HG03108 (cell line): ENCODE measurements around the gene AGPAT2.
"Not testable (repeated sequence)": the region's sequence is repeated elsewhere in the genome, so short reads cannot be mapped to it uniquely, and the experiment has no call there.

Experiments
- ATAC-seq: cut with Tn5 transposase; IDR thresholded peaks from one replicate; pipeline ENCODE4 v1.9.1; 2021; ENCODE audit warnings: moderate library complexity; ENCODE audit not compliant: unreplicated experiment

AGPAT2 gene

DNA sequence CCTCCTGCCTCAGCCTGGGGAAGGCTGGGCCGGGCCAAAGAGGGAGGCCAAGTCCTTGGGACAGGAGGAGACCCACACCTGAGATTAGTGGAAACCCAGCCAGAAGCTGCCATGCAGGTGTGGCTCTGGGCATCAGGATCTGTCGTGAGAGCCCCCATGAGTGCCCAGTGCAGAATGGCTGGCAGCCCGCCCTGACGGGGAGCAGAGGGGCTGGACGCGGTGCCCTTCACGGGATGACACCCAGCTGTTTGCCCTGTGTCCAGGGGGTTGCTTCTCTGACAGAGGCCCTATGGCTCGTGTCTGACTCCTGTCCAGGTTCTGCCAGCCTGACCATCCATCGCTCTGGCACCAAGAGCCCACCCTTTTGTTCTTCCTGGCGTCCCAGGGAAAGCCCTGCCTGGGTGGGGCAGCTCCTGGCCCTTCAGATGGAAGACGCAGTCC, 33.7 kb upstream of the AGPAT2 start:
- no peak for ATAC-seq

DNA sequence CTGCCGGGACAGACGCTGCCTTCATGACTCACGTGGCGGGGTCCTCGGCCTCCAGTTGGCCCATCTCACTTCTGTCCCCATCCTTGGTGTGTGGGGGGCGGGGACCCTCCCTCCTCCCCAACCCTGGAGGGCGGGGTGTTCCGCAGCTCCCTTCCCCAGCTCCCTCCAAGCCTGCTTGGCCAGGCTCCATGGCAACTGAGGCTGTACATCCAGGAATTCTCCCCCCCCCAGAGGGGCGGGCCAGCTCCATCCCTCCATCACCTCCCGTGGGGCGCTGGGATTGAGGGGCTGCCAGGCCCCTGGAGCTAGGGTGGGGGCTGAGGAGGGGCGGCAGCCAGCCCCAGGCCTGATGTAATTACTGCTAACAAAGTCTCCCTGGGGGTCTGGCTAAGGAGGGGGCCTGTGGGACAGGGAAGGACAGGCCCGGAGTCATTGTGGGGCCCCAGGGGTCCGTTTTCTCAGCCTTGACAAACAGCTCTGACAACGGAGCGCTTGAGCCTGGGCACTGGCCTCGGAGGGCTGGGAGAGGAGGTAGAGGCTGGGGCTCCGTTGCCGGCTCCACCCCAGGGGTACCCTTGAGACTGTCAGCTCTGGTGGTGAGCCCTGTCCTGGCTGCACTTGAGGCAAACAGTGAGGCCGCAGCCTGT, 33.1 kb upstream of the AGPAT2 start:
- no peak for ATAC-seq

DNA sequence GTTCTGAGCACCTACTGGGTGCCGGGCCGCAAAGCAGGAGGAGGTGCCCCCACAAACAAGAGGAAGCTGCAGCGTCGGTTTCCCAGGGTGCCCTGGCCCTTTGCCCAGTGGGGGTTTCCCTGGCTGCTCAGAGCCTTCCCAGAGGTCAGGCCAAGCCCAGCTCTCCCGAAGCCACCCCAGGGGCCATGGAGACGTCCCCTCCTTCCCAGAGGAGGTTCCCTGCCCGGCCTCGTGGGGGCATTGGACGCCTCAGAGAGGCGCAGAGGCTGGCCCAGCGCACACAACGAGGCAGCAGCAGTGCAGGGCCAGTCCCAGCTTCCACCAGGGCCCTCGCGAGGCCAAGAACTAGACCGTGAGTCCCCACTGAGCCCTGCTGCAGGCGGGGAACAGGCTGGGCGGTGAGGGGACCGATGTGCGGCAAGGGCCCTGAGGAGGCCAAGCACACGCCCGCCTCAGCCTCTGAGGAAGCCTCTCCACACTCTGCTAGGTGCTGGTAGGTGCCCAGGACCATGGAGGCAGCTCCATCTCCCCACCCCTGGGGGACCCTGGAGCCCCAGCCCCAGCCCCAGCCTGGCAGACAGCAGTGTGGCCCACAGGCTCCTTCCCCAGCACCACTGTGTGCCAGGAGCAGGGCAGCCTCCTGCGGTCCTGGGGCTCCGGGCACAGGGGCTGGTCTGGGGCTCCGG, 32.1 kb upstream of the AGPAT2 start:
- ATAC-seq = no peak

DNA sequence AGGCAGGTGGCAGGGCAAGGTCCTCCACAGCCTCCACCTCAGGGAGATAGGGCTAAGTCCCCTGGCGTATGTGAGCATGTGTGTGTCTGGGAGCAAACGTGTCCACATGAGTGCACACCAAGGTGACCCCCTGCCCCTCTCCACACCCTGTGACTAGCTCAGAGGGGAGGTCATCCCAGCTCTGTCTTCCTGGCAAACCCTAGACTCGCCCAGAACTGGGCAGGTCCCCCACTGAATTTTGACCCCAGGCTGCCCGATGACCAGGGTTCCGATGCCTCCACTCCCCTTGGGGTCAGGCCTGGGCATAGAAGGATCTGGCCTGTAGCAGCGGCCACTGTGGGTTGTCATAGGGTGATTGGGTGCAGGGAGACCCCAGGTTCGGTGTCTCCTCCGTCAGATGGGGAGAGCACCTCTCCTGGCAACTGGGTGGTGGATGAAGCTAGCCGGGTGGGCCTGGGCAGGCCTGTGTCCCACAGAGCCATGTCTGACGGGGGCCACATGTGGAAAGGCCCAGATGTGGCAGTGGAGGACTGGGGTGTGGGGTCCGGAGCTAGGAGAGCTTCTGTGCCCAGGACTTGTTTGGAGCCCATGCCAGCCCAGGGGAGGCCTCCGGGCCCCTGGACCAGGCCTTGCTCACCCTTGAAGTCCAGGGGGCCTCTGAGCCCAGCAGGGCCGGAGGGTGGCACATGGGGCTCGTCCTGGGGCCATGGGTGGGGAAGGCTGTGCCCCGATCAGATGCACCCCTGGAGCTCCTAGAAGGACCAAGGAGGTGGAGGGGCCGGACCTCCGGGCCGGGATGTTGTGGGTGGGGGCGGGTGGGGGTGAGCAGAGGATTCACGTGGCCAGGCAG, 31.3 kb upstream of the AGPAT2 start:
- ATAC-seq = no peak

DNA sequence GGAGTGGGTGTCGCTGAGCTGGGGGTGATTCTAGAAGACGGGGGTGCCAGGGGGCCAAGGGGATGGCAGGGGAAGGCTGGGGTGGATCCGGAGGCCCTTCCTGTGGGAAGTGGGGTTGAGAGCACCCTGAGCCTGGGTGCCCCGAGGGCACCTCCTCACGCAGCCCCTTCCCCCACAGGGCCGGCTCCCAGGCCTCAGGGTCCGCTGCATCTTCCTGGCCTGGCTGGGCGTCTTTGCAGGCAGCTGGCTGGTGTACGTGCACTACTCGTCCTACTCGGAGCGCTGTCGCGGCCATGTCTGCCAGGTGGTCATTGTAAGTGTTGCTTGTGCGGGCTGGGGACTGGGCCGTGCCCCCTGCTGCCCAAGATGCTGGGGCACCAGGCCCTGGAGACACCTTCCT, 30.1 kb upstream of the AGPAT2 start:
- ATAC-seq = no peak

DNA sequence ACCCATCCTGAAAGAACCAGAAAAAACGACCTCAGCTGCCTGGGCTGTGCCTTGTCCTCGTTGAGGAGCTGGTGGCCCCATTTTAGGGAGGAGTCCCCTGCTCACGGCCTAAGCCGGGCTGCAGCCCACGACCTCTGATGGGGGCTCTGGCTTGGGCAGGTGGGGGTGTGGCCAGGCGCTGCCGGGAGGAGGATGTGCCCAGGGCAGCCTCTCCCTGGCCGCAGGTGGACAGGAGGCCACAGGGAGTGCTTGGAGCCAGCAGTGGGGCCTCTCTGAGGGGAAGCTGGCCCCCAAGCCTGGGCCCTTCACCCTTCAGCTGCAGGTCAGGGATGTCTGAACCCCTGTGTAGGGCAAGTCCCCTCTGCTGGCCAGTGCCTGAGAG, 27.6 kb upstream of the AGPAT2 start:
- no peak for ATAC-seq

DNA sequence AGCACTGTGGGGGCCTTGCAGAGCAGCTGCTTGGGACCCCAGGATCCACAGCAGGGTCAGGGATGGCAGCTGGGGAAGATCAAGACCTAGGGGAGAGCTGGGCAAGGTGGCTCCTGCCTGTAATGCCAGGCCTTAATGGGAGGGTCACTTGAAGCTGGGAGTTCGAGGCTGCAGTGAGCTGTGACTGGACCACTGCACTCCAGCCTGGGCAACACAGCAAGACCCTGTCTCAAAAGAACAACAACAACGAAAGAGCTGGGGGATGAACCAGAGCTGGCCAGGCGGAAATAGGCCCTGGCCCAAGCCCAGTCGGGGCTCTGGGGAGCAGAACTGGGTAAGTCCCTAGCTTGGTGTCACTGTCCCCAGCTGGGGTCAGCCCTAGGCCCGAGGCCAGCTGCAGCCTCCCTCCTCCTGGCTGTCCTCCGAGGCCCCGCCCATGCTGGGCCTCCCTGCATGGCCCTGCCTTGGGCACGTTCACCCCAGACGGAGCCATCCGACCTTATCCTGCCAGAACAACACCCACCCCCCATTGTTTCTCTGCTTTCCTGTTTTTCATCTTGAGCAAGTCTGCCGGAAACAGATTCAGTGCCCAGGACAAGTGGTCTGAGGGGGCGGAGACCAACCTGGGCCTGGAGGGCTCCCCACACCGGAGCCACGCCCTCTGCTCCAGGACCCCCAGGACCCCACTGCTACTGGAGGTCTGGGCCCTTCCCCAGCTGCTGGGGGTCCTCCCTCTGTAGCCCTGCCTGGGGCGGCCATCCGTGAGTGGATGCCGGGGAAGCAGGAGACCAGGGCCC, 27.0 kb upstream of the AGPAT2 start:
- no peak for ATAC-seq

DNA sequence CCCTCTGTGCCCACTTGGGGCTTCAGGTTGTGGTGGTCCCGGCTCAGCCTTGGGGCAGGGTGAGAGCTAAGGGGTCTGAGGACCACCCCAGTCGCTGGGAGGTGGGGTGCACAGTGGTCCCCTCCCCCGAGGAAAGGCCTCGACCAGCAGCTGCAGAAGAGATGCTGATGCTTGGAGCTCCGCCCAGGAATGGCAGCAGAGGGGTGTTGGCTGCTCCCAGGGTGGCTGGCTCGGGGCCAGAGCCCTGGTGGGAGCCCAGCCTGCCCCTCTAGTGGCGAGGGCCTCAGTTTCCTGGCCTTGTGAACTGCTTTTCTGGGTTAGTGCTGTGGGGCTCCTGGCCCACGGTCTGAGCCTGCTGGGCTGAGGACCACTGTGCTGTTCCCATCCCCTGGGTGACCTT, 26.3 kb upstream of the AGPAT2 start:
- ATAC-seq = no peak

DNA sequence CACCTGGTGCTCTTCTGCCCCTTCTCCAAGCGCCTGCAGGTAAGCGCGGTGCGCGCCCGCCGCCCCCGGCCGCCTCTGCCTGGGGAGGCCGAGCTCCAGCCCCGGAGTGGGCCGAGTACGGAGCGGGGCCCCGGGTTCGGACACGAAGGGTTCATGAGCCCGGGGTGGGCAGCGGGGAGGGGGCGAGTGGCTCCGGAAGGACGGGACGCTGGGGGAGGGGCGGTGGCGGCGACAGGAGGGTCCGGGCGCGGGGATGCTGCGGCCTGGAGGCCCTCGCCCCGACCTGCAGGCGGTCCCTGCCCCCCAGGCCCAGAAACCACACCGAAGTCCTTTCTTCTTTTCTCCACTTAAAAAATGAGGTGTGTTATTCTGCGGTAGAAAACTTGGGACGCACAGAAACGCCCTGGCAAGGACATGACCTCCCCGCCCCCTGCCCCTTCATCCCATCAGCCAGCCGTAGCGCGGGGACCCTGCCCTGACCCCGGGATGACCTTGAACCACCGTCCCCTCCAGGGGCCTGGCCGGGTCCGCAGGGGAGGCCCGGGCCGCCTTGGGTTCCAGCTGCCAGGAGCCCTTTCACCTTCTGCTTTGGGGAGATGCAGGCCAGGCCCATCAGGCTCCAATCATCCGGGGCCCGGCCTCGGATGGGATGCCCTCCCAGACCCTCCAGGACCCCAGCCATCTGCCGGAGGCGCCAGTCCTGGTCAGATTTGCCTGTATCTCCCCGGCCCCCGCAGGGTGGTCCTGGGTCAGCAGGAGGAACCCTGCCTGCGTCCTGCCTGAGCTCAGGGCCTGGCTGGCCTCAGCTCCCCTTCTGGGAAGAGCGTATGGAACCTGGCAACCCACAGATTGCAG, 25.7 kb upstream of the AGPAT2 start:
- no peak for ATAC-seq

DNA sequence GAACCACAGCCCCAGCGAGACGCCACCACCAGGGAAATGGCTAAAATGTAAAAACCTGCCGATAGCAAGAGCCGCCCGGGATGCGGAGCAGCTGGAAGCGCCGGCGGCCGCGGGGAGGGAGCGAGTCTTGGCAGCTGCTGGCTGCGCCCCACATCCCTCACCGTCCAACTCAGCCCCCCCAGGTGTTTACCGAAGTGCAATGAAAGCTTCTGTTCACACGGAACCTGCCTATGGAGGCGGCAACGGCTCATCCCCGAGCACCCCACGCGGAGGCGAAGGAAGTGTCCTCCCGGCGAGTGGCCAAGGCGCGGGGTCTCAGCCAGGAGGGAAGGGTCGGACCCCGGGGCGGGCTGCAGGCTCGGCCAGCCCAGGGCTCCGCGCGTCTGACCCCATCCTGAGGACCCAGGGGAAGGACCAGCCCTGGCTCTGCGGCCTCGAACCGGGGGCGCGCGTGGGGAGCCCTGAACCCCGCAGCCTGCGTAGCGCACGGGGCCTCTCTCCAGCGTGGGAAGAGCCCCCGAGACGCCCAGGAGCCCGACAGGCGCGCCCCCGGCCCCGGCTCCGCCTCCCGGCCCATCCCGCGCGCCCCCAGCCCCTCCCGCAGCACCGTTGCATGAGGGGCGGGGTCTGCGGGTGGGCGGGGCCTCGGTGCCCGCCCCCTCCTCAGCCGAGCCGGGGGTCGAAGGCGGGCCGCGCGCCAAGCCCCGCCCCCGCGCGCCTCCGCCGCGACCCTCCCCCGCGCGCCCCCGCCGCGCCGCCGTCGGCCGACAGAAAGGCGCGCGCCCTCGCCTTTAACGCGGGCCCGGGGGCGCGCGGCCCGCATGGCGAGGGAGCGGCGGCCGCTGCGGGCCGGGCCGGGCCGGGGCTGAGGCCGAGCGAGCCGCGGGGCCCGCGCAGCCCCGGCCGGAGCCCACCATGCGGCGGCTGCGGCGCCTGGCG, 24.8 kb upstream of the AGPAT2 start, which contains the start of gene DIPK1B:
TSS of gene DIPK1B (plus strand) at position 822 of the 939 bp plus-strand sequence. CDS start at position 916, 94 bp downstream.
- no peak for ATAC-seq

DNA sequence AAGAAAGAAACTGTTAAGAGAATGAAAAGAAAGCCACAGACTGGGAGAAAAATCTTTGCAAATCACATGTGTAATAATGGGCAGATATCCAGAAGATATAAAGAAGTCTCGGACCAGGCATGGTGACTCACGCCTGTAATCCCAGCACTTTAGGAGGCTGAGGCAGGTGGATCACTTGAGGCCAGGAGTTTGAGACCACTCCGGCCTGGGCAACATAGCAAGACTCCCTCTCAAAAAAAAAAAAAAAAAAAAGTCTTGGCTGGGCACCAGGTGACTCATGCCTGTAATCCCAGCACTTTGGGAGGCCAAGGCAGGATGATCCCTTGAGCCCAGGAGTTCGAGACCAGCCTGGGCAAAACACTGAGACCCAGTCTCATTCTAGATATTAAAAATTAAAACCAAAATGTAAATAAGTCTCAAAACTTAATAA, 24.0 kb upstream of the AGPAT2 start:
- ATAC-seq = not testable (repeated sequence)

DNA sequence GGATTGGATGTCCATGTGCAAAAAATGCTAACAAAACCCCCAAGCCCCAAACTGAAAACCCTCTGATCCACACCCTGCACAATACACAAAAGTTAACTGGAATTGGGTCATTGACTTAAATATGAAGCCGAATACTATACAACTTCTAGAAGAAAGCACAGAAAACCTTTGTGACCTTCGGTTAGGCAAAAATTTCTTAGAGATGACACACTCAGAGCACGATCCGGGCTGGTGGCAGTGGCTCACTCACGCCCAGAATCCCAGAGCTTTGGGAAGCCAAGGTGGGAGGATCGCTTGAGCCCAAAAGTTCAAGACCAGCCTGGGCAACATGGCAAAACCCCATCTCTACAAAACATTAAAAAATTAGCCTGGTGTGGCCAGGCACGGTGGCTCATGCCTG, 23.3 kb upstream of the AGPAT2 start:
- ATAC-seq = no peak

DNA sequence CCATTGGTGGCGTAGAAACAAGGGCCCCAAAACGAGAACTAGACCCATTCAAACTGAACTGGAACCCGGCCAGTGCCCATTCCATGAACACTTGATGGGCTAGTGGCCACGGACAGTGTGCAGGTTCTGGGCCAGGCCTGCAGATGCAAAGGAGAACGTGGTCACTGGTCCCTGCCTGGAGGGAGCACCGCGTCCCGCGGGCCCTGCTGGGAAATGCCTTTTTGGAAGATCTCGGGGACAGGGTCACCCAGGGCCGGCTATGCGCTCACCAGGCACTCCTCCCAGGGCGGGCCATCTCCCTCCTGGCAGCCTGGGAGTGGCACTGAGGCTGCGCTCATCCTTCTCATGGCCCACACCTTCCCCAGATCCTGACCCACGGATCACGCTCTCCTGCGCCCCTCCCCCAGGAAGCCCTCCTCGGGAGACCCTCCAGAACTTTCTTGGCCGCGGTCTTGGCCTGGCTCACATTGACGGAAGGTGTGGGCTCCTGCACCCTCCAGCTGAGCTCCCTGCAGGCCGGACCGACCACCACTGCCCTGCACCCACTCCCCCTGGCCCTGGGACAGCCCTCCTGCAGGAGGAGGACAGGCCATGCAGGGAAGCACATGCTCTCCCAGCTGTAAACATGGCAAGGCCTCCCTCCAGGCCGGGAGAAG, 22.3 kb upstream of the AGPAT2 start:
- ATAC-seq = no peak

DNA sequence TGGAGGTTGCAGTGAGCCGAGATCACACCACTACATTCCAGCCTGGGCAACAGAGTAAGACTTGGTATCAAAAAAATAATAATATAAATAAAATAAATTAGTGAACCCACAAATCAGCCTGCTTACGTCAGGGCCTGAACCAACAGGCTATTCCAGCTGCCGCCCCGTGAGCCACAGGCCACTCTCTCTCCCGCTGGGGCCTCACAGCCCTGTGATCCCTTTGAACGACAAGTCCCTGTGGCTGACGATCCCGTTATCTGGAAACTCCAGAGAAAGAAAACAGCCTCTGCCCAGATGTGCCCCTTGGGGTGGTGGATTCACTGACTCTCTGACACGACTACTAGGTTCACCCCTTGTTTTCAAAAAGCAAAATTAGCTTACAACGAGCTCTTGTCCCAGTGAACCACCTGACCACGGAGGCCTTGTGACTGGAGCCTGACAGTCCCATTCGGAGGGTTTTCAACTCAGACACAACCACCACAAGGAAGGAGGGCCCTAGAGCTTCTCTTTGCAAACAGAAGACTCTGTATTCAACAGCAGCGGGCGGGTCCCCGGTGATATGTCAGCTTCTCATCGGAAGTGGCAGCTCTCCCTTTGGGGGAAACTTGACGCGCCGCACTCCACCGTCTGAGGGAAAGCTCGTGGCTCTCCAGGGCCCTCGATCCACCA, 20.7 kb upstream of the AGPAT2 start:
- no peak for ATAC-seq

DNA sequence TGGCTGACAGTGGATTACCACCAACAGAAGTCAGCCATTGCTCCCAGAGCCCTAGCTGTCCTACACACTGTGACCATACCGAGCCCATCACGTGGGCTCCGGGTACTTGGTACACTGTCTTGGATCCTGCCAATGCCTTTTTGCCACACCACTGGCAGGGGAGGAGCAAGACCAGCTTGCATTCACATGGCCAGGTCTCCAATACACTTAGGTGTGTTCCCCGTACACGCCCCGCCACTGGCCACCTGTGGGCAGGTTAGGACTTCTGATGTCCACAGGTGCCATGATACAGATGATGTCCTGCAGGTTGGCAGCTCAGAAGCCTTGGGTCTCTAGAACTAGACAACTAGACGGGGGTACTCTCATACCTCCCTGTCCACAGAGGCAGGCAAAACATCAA, 19.8 kb upstream of the AGPAT2 start:
- ATAC-seq = no peak

DNA sequence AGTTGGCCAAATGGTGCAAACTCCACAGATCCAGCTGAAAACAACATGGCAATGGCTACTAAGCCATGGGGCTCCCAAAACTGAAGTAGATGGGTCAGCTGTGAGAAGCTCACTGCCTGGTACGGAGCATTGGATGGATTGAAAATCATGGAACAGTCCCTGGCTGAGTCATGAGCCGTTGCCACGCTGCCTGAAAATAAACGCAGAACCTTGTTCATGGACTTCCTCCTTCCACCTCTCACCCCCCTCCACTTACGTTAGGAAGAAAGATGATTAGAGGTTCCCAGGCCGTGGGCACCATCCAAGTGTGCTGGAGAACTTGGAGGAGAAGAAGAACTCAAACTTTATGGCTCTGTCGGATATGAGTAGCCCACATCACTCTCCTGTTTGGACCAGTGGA, 18.3 kb upstream of the AGPAT2 start:
- no peak for ATAC-seq

DNA sequence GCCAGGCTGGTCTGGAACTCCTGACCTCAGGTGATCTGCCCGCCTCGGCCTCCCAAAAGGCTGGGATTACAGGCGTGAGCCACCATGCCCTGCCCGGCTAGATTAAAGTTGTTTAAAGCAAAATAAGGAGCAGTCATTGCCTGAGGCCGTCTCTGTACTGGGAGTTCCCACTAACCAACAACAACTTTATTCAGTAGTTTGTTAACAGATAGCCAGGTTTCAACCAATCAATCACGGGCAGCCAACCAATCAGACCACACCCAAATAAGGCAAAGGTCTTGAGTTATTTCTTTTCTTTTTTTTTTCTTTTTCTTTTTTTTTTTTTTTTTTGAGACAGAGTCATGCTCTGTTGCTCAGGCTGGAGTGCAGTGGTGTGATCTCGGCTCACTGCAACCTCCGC, 17.5 kb upstream of the AGPAT2 start:
- not testable (repeated sequence) for ATAC-seq
